Heart left ventricle (tissue), 16 donors: ENCODE results near the gene BIN1. TPM values are rescaled to one million over a fixed set of nuclear protein-coding genes. Genes with fewer than 3 reads are reported as not detected.

Experiments
- ATAC-seq, 4 donors: fragments of 200-7000 bp; cut with Tn5 transposase; one replicate each; pipeline ENCODE4 v1.9.1; 2020 to 2022; ENCODE audit warnings: moderate library complexity in 4 of 4, mild to moderate bottlenecking in 3 of 4, moderate number of reproducible peaks in 1 of 4
- DNase-seq, 5 donors: peaks; one replicate each; pipeline ENCODE4 v3.0.0-alpha.2; 2020
- H3K27ac ChIP-seq, 12 donors: fragments of 200-600 bp; sonication (generic) in 4 of 12; one replicate each; pipeline versions ENCODE4 v1.5.0 to v1.8.0; 2016 to 2022; ENCODE audit warnings: mild to moderate bottlenecking in 2 of 12
- H3K27me3 ChIP-seq, 9 donors: fragments of 200-600 bp; sonication (generic) in 2 of 9; one replicate each; pipeline versions ENCODE4 v1.5.1 to v1.8.0; 2016 to 2022; ENCODE audit warnings: mild to moderate bottlenecking in 3 of 9
- H3K36me3 ChIP-seq, 9 donors: fragments of 200-600 bp; sonication (generic) in 2 of 9; one replicate each; pipeline versions ENCODE4 v1.5.0 to v1.8.0; 2018 to 2022; ENCODE audit warnings: mild to moderate bottlenecking in 2 of 9
- H3K4me1 ChIP-seq, 12 donors: fragments of 200-600 bp; sonication (generic) in 4 of 12; one replicate each; pipeline versions ENCODE4 v1.5.0 to v1.8.0; 2016 to 2022; ENCODE audit warnings: mild to moderate bottlenecking in 3 of 12
- H3K4me3 ChIP-seq, 12 donors: fragments of 200-600 bp; sonication (generic) in 4 of 12; one replicate each; pipeline versions ENCODE4 v1.5.0 to v1.8.0; 2017 to 2022; ENCODE audit warnings: mild to moderate bottlenecking in 9 of 12, moderate library complexity in 4 of 12
- H3K9me3 ChIP-seq, 12 donors: fragments of 200-600 bp; sonication (generic) in 4 of 12; one replicate each; pipeline versions ENCODE4 v1.5.0 to v1.8.0; 2016 to 2022; ENCODE audit warnings: mild to moderate bottlenecking in 1 of 12
- POLR2A ChIP-seq, 2 donors: fragments of 450-650 bp; IDR thresholded peaks; one replicate each; pipeline ENCODE4 v1.6.1; 2017; ENCODE audit warnings: antibody characterized with exemption in 2 of 2, mild to moderate bottlenecking in 2 of 2, moderate library complexity in 2 of 2
- WGBS, 4 donors: extraction: QIAGEN DNeasy Blood & Tissue Kit in 2 of 4; methylation state at CpG; one replicate each; pipeline versions ENCODE4 v1.1.5 to v1.1.7; 2013 to 2018; 5-methylcytosine and 5-hydroxymethylcytosine counted together
- intact Hi-C, 10 donors: fragments of 100-400 bp; cut with DNase I; formaldehyde crosslinking; loops; one replicate each; pipeline versions ENCODE4 v1.11.1 to v1.14.2; 2022
- polyA plus RNA-seq, 2 donors: library from polyadenylated mRNA; stranded (reverse); fragments of 200-250 nt; gene quantifications; one replicate each; pipeline ENCODE4 v1.2.3, GENCODE V29; 2013
- total RNA-seq, 9 donors: library from RNA; depleted of rRNA in 2 of 9; stranded (reverse); fragments of >200 nt in 2 of 9; fragmentation: NEBNext Ultra II Directional in 3 of 9; extraction: Animal tissue kit (Norgen Biotek cat#: 25700) in 3 of 9; gene quantifications; one replicate each; pipeline versions ENCODE4 v1.1.0 to v1.2.4, GENCODE V29; 2016 to 2023
- TF ChIP-seq, protein P1 (sequence below), 12 donors: fragments of 200-600 bp; sonication (generic) in 4 of 12; IDR thresholded peaks; one replicate each; pipeline versions ENCODE4 v1.5.0 to v1.8.0; 2018 to 2022; ENCODE audit warnings: antibody characterized with exemption in 12 of 12, mild to moderate bottlenecking in 5 of 12
- donor health status: ischemic (EF 13 %, LVEDD 7.1; RV severe dilation, severe dysfunction).
- donor health status: healthy with polysubstance abuse.
- donor health status: DM: no; HTN: yes; CAD: no.
- donor health status: DM: no; HTN: no; CAD: no.
- donor health status: ischemic (EF 25% LVEDD 6.9; RV normal size, moderate dysfunction).
- donor health status: ischemic (EF 25% LVEDD 5.7; RV mildly dilated, moderate dysfunction).
- donor health status: healthy.
- donor health status: DM: yes; HTN: yes; CAD: no.
- donor health status: ischemic (EF 35%, LVEDD 5.7; RV mildly dilated, moderate dysfunction).
- donor health status: nonischemic (EF 11% LVEDD 7.7; RV severe dilation, severe dysfunction).
- donor health status: DM: yes; HTN: yes; CAD: no.
- donor health status: PGD.
- donor health status: ischemic (EF 29% LVEDD 5.4; RV normal size, mild dysfunction).
- donor health status: nonischemic (EF 23%, LVEDD 6.1; RV moderate dilation, normal function).

The BIN1 gene
- total and polyA plus RNA-seq, 11 donors: 4.3 to 22.2 (median 15.6) TPM

DNA sequence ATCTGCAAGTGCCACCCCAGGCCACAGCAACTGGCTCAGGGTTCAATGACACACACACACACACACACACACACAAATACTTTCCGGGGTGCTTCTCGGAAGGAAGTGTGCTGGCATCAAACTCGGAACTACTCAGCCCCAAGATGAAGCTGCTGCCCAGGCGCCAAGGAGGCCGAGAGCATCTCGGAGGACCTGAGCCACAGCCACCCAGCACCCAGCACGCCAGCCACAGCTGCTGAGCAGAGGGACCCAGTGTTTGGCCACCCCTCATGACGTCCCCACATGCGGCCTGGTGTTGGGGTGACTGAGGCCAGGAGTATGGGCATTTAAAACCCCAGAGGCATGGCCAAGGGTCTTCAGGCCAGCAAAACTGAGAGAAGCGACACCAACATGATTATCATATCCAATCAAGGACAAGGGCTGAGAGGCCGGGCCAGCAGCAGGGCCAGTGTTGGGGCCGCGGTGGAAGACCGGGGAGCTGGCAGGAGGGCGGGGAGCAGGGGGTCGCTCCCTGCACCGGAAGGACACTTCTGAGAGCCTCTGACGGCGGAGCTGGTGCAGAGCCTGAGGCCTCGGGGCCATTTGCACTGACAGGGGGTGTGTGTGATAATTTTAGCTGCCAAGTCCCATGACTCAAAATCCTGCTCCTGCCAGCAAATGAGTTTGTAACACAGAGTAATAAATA, 61.8 kb downstream of the BIN1 start:
- Histone ChIP-seq H3K27me3 (no peaks in the 10 kb centered on the region), H3K9me3 (no peaks in the 10 kb centered on the region), H3K36me3 (peaks cover 0 to 5% (median 0%) of the 10 kb centered on the region in 9 donors), H3K4me1 (peaks cover 0 to 3% (median 0%) of the 10 kb centered on the region in 12 donors), H3K4me3 (no peak overlapping the region), H3K27ac (no peak overlapping the region)
- 75 to 86% (median 84%) methylated on average over 14 to 20 of the region's 20 CpGs for WGBS, 4 donors
- ATAC-seq (no peak), DNase-seq (peak in 1 of 5 donors; percentile 51)
- TF ChIP-seq, protein P1, sequence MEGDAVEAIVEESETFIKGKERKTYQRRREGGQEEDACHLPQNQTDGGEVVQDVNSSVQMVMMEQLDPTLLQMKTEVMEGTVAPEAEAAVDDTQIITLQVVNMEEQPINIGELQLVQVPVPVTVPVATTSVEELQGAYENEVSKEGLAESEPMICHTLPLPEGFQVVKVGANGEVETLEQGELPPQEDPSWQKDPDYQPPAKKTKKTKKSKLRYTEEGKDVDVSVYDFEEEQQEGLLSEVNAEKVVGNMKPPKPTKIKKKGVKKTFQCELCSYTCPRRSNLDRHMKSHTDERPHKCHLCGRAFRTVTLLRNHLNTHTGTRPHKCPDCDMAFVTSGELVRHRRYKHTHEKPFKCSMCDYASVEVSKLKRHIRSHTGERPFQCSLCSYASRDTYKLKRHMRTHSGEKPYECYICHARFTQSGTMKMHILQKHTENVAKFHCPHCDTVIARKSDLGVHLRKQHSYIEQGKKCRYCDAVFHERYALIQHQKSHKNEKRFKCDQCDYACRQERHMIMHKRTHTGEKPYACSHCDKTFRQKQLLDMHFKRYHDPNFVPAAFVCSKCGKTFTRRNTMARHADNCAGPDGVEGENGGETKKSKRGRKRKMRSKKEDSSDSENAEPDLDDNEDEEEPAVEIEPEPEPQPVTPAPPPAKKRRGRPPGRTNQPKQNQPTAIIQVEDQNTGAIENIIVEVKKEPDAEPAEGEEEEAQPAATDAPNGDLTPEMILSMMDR (IDR thresholded peaks at IDR 0.05): no peak
- no peak for TF ChIP-seq POLR2A (IDR thresholded peaks at IDR 0.05)
- intact Hi-C loops: no loop called here

DNA sequence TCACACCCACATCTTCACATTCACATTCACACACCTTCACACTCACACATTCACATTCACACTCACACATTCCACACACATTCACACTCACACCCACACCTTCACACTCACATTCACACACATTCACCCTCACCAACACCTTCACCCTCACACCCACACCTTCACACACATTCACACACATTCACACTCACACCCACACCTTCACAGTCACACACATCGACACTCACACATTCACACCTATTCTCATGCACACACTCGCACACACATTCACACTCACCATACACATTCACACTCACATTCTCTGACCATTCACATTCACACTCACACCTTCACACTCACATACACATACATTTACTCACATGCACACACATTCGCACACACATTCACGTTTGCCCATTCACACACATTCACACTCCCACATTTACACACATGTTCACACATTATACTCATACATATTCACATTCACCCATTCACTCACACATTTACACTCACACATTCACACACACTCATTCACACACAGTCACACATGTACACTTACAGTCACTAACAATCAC, 62.7 kb downstream of the BIN1 start:
- ATAC-seq (no peak), DNase-seq (no peak)
- Histone ChIP-seq H3K27ac (no peak overlapping the region), H3K27me3 (no peaks in the 10 kb centered on the region), H3K9me3 (no peaks in the 10 kb centered on the region), H3K4me1 (no peaks in the 10 kb centered on the region), H3K4me3 (no peak overlapping the region), H3K36me3 (peaks cover 0 to 5% (median 0%) of the 10 kb centered on the region in 9 donors)
- 95 to 96% (median 95%) methylated on average over 4 of the region's 4 CpGs for WGBS, 4 donors
- TF ChIP-seq POLR2A (IDR thresholded peaks at IDR 0.05): no peak
- TF ChIP-seq, protein P1 (IDR thresholded peaks at IDR 0.05): no peak
- intact Hi-C loops: no loop called here

DNA sequence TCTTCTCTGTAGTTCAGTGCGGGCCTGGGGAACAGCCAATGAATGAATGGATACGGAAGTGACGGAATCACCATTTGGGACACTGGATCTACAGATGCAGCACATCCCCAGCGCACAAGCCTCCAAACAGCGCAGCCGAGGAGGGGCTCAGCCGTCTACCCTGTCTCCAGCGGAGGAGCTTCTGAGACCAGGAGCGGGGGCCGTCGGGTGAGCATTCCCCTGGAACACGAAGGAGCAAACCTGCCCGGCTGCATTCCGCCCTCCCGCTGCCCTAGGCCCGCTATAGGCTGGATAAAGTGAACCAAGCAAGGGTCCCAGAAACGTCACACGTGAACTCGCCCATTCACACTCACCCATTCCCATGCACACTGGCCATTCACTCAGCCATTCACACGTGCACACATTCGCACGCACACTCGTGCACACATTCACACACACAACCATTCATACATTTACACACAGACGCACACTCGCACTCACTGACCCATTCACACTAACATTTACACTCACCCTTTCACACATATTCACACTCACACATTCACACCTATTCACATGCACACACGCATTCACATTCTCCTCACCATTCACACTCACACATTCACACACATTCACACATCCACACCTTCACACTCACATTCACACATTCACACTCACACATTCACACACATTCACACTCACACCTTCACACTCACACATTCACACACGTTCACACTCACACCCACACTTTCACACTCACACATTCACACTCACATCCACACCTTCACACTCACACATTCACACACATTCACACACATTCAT, 63.4 kb downstream of the BIN1 start:
- Histone ChIP-seq H3K4me1 (no peaks in the 10 kb centered on the region), H3K27me3 (no peaks in the 10 kb centered on the region), H3K36me3 (peaks cover 0 to 5% (median 0%) of the 10 kb centered on the region in 9 donors), H3K9me3 (no peaks in the 10 kb centered on the region), H3K27ac (no peak overlapping the region), H3K4me3 (no peak overlapping the region)
- WGBS, 4 donors: 91 to 94% (median 92%) methylated on average over 27 of the region's 27 CpGs
- intact Hi-C loops: no loop called here
- TF ChIP-seq POLR2A (IDR thresholded peaks at IDR 0.05): no peak
- TF ChIP-seq, protein P1 (IDR thresholded peaks at IDR 0.05): no peak
- no peak for ATAC-seq
- DNase-seq: peak in 1 of 5 donors; percentile 40
